Lung (tissue), 12 donors: ENCODE measurements around the gene DCAKD. TPM values are rescaled to one million over a fixed set of nuclear protein-coding genes. Genes with fewer than 3 reads are reported as not detected.

ENCODE experiments used
- ATAC-seq: fragments of 200-7000 bp; cut with Tn5 transposase; one replicate; pipeline ENCODE4 v1.9.1; 2020; ENCODE audit warnings: moderate number of reproducible peaks; ENCODE audit not compliant: insufficient read depth, low FRiP score
- DNase-seq, 3 donors: peaks; one replicate each; pipeline ENCODE4 v3.0.0-alpha.2; 2013 to 2017
- H3K27ac ChIP-seq, 2 donors: one replicate each; pipeline ENCODE4 v1.5.1; 2013; ENCODE audit warnings: mild to moderate bottlenecking in 2 of 2, moderate library complexity in 2 of 2, control low read depth in 1 of 2, inconsistent platforms in 1 of 2, low read depth in 1 of 2, low read length in 1 of 2
- H3K27me3 ChIP-seq, 3 donors: one replicate each; pipeline ENCODE4 v1.5.1; 2013; ENCODE audit warnings: low read length in 2 of 3; ENCODE audit not compliant: control insufficient read depth in 3 of 3, insufficient read depth in 3 of 3
- H3K36me3 ChIP-seq, 4 donors: one replicate each; pipeline ENCODE4 v1.5.1; 2013; ENCODE audit warnings: low read length in 4 of 4, mild to moderate bottlenecking in 1 of 4, moderate library complexity in 1 of 4; ENCODE audit not compliant: control insufficient read depth in 4 of 4, insufficient read depth in 4 of 4
- H3K4me1 ChIP-seq, 5 donors: one replicate each; pipeline ENCODE4 v1.5.1; 2013; ENCODE audit warnings: low read length in 5 of 5, mild to moderate bottlenecking in 2 of 5, moderate library complexity in 1 of 5; ENCODE audit not compliant: control insufficient read depth in 5 of 5, insufficient read depth in 5 of 5
- H3K4me3 ChIP-seq: one replicate; pipeline ENCODE4 v1.5.1; 2013; ENCODE audit warnings: mild to moderate bottlenecking, control low read depth, moderate library complexity
- H3K9ac ChIP-seq, 2 donors: one replicate each; pipeline ENCODE4 v1.5.1; 2013; ENCODE audit warnings: low read length in 2 of 2, control low read depth in 1 of 2; ENCODE audit not compliant: insufficient read depth in 1 of 2
- H3K9me3 ChIP-seq, 4 donors: one replicate each; pipeline ENCODE4 v1.5.1; 2013; ENCODE audit warnings: low read length in 3 of 4, mild to moderate bottlenecking in 1 of 4, moderate library complexity in 1 of 4; ENCODE audit not compliant: control insufficient read depth in 4 of 4, insufficient read depth in 3 of 4
- CTCF ChIP-seq: IDR thresholded peaks from 2 replicates; pipeline ENCODE4 v1.5.1; 2012; ENCODE audit warnings: mild to moderate bottlenecking; ENCODE audit errors: control extremely low read depth, extremely low read depth
- WGBS, 2 donors: extraction: QIAGEN DNeasy Blood & Tissue Kit; methylation state at CpG; one replicate each; pipeline ENCODE4 v1.1.7; 2013; 5-methylcytosine and 5-hydroxymethylcytosine counted together
- polyA plus RNA-seq, 2 donors: library from polyadenylated mRNA; stranded (reverse); fragments of 200-250 nt; gene quantifications; one replicate each; pipeline ENCODE4 v1.2.1, GENCODE V29; 2013
- total RNA-seq, 2 donors: library from RNA; depleted of rRNA in 1 of 2; stranded (reverse); fragments of >200 nt in 1 of 2; gene quantifications; one replicate each; pipeline ENCODE4 v1.2.1, GENCODE V29; 2014 to 2021
- donor health status: control.
- donor health status: control.
- donor health status: Bipolar disorder and iron deficiency.
- donor health status: healthy.
- donor health status: DM: yes; HTN: yes; CAD: no.

The DCAKD gene
- total and polyA plus RNA-seq, 4 donors: 11.8 to 28.8 (median 20.2) TPM

- peaks cover 0 to 14% (median 7%) of the 10 kb centered on the region in 5 donors for H3K4me1 ChIP-seq
- H3K4me3 ChIP-seq: no peak overlapping the region
- WGBS, 2 donors: 92 to 94% methylated on average over 8 of the region's 8 CpGs
- no peak for DNase-seq
- ATAC-seq: no peak
- no peaks in the 10 kb centered on the region for H3K9me3 ChIP-seq
- H3K9ac ChIP-seq: no peak overlapping the region
- H3K27ac ChIP-seq: no peak overlapping the region
- H3K36me3 ChIP-seq: no peaks in the 10 kb centered on the region
- no peaks in the 10 kb centered on the region for H3K27me3 ChIP-seq
- TF ChIP-seq CTCF: no peak
These were observed 2.5 kb downstream of the DCAKD start for GRCh38 chr17:45048795-45049563.

- no peaks in the 10 kb centered on the region for H3K27me3 ChIP-seq
- H3K9me3 ChIP-seq: no peaks in the 10 kb centered on the region
- H3K36me3 ChIP-seq: no peaks in the 10 kb centered on the region
- 89 to 92% methylated on average over 8 to 9 of the region's 9 CpGs for WGBS, 2 donors
- H3K4me3 ChIP-seq: no peak overlapping the region
- TF ChIP-seq CTCF: no peak
- peak overlapping the region in 1 of 2 donors; percentile 4 for H3K27ac ChIP-seq
- H3K9ac ChIP-seq: no peak overlapping the region
- DNase-seq (no peak), ATAC-seq (no peak)
- H3K4me1 ChIP-seq: peaks cover 0 to 31% (median 13%) of the 10 kb centered on the region in 5 donors
These were observed 4.8 kb downstream of the DCAKD start for GRCh38 chr17:45046537-45047125.

GRCh38 chr17:45043813-45044540, 7.5 kb downstream of the DCAKD start:
- Histone ChIP-seq H3K9ac (no peak overlapping the region), H3K36me3 (no peaks in the 10 kb centered on the region), H3K4me3 (no peak overlapping the region), H3K27ac (peak overlapping the region in 1 of 2 donors; percentile 9), H3K9me3 (no peaks in the 10 kb centered on the region), H3K27me3 (no peaks in the 10 kb centered on the region), H3K4me1 (peaks cover 0 to 26% (median 11%) of the 10 kb centered on the region in 5 donors)
- no peak for TF ChIP-seq CTCF
- ATAC-seq (no peak), DNase-seq (no peak)
- 88 to 91% methylated on average over 18 of the region's 18 CpGs for WGBS, 2 donors
